Measurements from ENCODE around the gene CMTM7. TPM values are rescaled to one million over a fixed set of nuclear protein-coding genes. Genes with fewer than 3 reads are reported as not detected.

CMTM7 gene
- total RNA-seq, 1 donor from 2014 or later = 24.6 TPM

DNA sequence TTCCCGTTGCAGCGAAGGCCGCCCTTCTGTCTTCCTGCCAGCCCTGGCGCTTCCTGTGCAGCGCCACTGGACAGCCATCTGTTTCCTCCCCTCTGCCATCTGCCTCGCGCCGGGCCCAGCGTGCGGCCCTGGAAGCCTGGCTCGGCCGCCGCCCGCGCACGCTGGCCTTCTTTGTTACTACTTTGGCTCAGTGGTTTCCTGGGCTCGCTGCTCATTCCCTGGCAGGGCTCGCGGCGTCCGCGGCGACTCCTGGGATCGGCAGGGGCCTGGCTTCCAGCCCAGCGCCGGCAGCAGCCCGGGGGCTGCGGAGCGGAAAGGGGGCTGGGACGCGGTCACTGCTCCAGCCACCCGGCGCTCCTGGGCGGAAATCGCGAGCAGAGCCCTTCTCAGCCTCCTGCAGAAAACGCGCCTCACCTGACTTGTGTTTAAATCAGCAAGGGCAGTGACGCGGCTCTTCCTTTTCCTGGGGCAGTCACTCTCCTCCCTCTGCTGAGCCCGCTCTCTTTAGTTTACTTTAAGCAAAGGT lies 10.0 kb downstream of the CMTM7 start:
- H3K27me3 Mint-ChIP-seq = no peaks in the 10 kb centered on the region
- H3K36me3 Mint-ChIP-seq (ENCODE audit: insufficient read depth) = peaks cover 3% of the 10 kb centered on the region
- DNase-seq (ENCODE audit: low spot score, unreplicated experiment) = peak; percentile 32
- no peaks in the 10 kb centered on the region for H3K9me3 Mint-ChIP-seq (ENCODE audit: low read depth)
- H3K27ac Mint-ChIP-seq = peak overlapping the region; percentile 97
- H3K4me1 Mint-ChIP-seq (ENCODE audit: low read depth) = peaks cover 33% of the 10 kb centered on the region
- TF ChIP-seq, protein P1, sequence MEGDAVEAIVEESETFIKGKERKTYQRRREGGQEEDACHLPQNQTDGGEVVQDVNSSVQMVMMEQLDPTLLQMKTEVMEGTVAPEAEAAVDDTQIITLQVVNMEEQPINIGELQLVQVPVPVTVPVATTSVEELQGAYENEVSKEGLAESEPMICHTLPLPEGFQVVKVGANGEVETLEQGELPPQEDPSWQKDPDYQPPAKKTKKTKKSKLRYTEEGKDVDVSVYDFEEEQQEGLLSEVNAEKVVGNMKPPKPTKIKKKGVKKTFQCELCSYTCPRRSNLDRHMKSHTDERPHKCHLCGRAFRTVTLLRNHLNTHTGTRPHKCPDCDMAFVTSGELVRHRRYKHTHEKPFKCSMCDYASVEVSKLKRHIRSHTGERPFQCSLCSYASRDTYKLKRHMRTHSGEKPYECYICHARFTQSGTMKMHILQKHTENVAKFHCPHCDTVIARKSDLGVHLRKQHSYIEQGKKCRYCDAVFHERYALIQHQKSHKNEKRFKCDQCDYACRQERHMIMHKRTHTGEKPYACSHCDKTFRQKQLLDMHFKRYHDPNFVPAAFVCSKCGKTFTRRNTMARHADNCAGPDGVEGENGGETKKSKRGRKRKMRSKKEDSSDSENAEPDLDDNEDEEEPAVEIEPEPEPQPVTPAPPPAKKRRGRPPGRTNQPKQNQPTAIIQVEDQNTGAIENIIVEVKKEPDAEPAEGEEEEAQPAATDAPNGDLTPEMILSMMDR (IDR thresholded peaks at IDR 0.05; ENCODE audit: unreplicated experiment) = no peak
- H3K4me3 Mint-ChIP-seq (ENCODE audit: low read depth) = peak overlapping the region; percentile 60

DNA sequence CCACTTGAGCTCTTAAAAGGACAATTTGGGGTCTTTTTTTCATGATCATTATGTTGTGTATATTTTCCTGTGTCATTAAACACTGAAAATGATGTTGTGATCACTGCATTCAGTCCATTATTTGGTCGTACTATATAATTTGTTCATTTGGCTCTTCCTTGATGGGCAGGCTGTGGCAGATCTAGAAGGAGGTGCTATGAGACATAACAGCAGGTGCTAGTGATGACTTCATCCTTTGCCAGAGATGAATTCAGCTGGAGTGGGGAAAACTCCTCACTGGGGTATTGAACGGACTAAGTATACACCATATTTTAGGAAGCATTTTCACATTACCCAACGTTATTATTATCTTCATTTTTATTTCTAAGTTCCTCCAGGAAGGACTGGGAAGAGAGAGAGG lies 12.0 kb downstream of the CMTM7 start:
- no peak overlapping the region for H3K4me3 Mint-ChIP-seq (ENCODE audit: low read depth)
- no peak for DNase-seq (ENCODE audit: low spot score, unreplicated experiment)
- H3K27me3 Mint-ChIP-seq = no peaks in the 10 kb centered on the region
- H3K4me1 Mint-ChIP-seq (ENCODE audit: low read depth) = peaks cover 36% of the 10 kb centered on the region
- H3K36me3 Mint-ChIP-seq (ENCODE audit: insufficient read depth) = peaks cover 3% of the 10 kb centered on the region
- TF ChIP-seq, protein P1 (IDR thresholded peaks at IDR 0.05; ENCODE audit: unreplicated experiment) = no peak
- H3K27ac Mint-ChIP-seq = no peak overlapping the region
- H3K9me3 Mint-ChIP-seq (ENCODE audit: low read depth) = no peaks in the 10 kb centered on the region

DNA sequence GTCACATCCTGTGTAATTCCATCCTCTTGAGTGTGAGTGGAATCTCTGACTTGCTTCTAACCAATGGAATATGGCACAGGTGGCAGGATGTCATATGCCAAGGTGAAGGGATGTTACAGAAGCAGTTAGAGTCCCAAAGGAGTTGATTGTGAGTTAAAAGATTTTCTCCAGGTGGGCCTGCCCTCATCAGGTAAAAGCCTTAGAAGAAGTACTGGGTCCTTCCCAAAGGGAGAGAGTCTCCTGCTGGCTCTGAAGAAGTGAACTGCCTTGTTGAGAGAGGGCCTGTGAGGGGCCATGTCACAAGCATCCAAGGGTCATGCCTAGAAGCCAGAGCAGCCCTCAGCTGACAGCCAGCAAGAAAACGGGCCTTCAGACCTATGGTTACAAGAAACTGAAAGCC lies 13.1 kb downstream of the CMTM7 start:
- TF ChIP-seq, protein P1 (IDR thresholded peaks at IDR 0.05; ENCODE audit: unreplicated experiment) = no peak
- Mint-ChIP-seq H3K36me3 (ENCODE audit: insufficient read depth) (peaks cover 6% of the 10 kb centered on the region), H3K27ac (no peak overlapping the region), H3K27me3 (no peaks in the 10 kb centered on the region), H3K4me3 (ENCODE audit: low read depth) (no peak overlapping the region), H3K4me1 (ENCODE audit: low read depth) (peaks cover 33% of the 10 kb centered on the region), H3K9me3 (ENCODE audit: low read depth) (no peaks in the 10 kb centered on the region)
- DNase-seq (ENCODE audit: low spot score, unreplicated experiment) = no peak

DNA sequence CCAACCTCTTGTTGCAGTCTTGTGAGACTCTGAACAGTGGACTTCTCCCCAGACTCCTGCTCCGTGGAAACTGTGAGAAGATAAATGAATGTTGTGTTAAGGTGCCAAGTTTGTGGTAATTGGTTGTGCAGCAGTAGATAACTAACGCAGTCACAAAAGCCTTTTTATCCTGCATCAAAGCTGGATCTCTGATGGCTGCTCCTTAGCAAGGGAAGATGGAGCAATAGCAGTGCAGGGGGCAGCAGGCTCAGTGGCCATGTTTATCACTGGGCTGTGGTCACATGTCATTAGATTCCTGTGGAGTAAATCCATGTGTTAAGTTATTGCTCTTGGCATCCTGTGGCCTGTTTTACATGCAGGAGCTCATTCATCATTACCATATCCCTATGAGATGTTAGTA lies 13.5 kb downstream of the CMTM7 start:
- no peak for DNase-seq (ENCODE audit: low spot score, unreplicated experiment)
- Mint-ChIP-seq H3K27me3 (no peaks in the 10 kb centered on the region), H3K4me3 (ENCODE audit: low read depth) (no peak overlapping the region), H3K4me1 (ENCODE audit: low read depth) (peaks cover 36% of the 10 kb centered on the region), H3K27ac (no peak overlapping the region), H3K36me3 (ENCODE audit: insufficient read depth) (peaks cover 6% of the 10 kb centered on the region), H3K9me3 (ENCODE audit: low read depth) (no peaks in the 10 kb centered on the region)
- TF ChIP-seq, protein P1 (IDR thresholded peaks at IDR 0.05; ENCODE audit: unreplicated experiment) = no peak

DNA sequence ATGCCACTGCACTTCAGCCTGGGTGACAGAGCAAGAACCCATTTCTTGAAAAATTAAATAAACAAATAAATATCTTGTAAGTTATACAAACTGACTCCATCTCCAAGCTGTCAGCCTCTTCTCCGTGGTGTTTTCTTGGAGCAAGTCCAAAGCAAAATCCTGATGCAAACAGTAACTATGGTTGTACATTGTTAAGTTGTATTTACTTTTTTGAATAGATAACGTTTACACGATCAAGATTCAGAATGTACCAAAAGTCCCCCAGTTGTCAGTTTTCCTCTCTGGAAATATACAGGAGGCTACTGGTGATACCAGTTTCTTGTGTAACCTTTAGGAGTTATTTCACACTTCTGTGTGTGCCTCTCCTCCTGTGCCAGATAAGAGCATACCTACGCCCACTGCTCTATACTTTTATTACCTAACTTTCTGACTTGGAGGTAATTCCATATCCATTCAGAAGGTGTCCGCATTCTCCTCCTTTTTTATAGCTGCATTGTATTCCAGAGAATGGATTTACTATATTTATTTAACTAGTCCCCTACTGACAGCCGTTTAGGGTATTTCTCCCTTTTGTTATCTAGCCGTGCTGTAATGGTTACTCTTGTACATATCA lies 14.2 kb downstream of the CMTM7 start:
- TF ChIP-seq, protein P1 (IDR thresholded peaks at IDR 0.05; ENCODE audit: unreplicated experiment) = no peak
- Mint-ChIP-seq H3K4me3 (ENCODE audit: low read depth) (no peak overlapping the region), H3K9me3 (ENCODE audit: low read depth) (no peaks in the 10 kb centered on the region), H3K4me1 (ENCODE audit: low read depth) (peaks cover 38% of the 10 kb centered on the region), H3K27ac (peak overlapping the region; percentile 20), H3K36me3 (ENCODE audit: insufficient read depth) (peaks cover 6% of the 10 kb centered on the region), H3K27me3 (no peaks in the 10 kb centered on the region)
- DNase-seq (ENCODE audit: low spot score, unreplicated experiment) = no peak
